Stomach (tissue), 4 donors: ENCODE results near the gene COX4I1.

Source experiments
- CTCF ChIP-seq, 7 experiments: fragments of 450-650 bp in 4 of 7; fragments of 200-600 bp in 3 of 7; sonication (generic) in 3 of 7; IDR thresholded peaks; one replicate each; pipeline ENCODE4 v1.5.1; 2016 to 2019; ENCODE audit warnings: antibody characterized with exemption in 7 of 7, control low read depth in 2 of 7, mild to moderate bottlenecking in 1 of 7
- EP300 ChIP-seq: sonication (generic); formaldehyde crosslinking; IDR thresholded peaks from one replicate; pipeline ENCODE4 v1.6.1; 2017; ENCODE audit warnings: antibody characterized with exemption
- POLR2A ChIP-seq, 4 donors: fragments of 450-650 bp; IDR thresholded peaks; one replicate each; pipeline ENCODE4 v1.6.1; 2016; ENCODE audit warnings: antibody characterized with exemption in 4 of 4, control low read depth in 2 of 4, mild to moderate bottlenecking in 1 of 4, moderate library complexity in 1 of 4
- POLR2AphosphoS5 ChIP-seq, 3 donors: sonication (generic); formaldehyde crosslinking; IDR thresholded peaks; one replicate each; pipeline ENCODE4 v1.6.1; 2016; ENCODE audit warnings: antibody characterized with exemption in 3 of 3

GRCh38 chr16:85774811-85775210, 24.7 kb upstream of the COX4I1 start:
- TF ChIP-seq CTCF (IDR thresholded peaks at IDR 0.05) (no peak), POLR2A (IDR thresholded peaks at IDR 0.05) (no peak), POLR2AphosphoS5 (IDR thresholded peaks at IDR 0.05) (no peak), EP300 (no peak)
